PFSK-1 (cell line): ENCODE results near the gene SLC35B4.

Experiments
- POLR2AphosphoS5 ChIP-seq: IDR thresholded peaks from 2 replicates; pipeline ENCODE4 v1.6.1; 2012; ENCODE audit warnings: low read depth, mild to moderate bottlenecking, control low read depth, low read length, moderate library complexity
- SIN3A ChIP-seq: IDR thresholded peaks from 2 replicates; pipeline ENCODE4 v1.6.1; 2012; ENCODE audit warnings: mild to moderate bottlenecking, low read length, moderate library complexity, borderline replicate concordance; ENCODE audit not compliant: insufficient read depth

GRCh38 chr7:134280508-134280907 is 36.2 kb downstream of the SLC35B4 start:
- TF ChIP-seq POLR2AphosphoS5 (no peak), SIN3A (no peak)
